MM.1S (cell line): ENCODE results near the gene PCNX1.

ENCODE experiments used
- DNase-seq: peaks from one replicate; pipeline ENCODE4 v3.0.0-alpha.2; 2015
- H2AFZ ChIP-seq: fragments of 300-600 bp; sonication (generic); 2 replicates; pipeline ENCODE4 v1.6.0; 2016; ENCODE audit warnings: antibody characterized with exemption, low read length
- H3F3A ChIP-seq: fragments of 300-600 bp; sonication (generic); 2 replicates; pipeline ENCODE4 v1.6.1; 2016; ENCODE audit warnings: mild to moderate bottlenecking, antibody characterized with exemption, low read length, moderate library complexity, mixed read lengths; ENCODE audit not compliant: insufficient read depth
- H3K27ac ChIP-seq: fragments of 300-600 bp; sonication (generic); 2 replicates; pipeline ENCODE4 v1.5.1; 2016; ENCODE audit warnings: mild to moderate bottlenecking, low read length
- H3K27me3 ChIP-seq: fragments of 300-600 bp; sonication (generic); replicated peaks from 2 replicates; pipeline ENCODE4 v1.6.0; 2016; ENCODE audit warnings: low read length; ENCODE audit not compliant: insufficient read depth
- H3K36me3 ChIP-seq: fragments of 300-600 bp; sonication (generic); replicated peaks from 2 replicates; pipeline ENCODE4 v1.6.1; 2016; ENCODE audit warnings: mild to moderate bottlenecking, low read length, mixed read lengths; ENCODE audit not compliant: insufficient read depth
- H3K4me1 ChIP-seq: fragments of 300-600 bp; sonication (generic); 2 replicates; pipeline ENCODE4 v1.6.1; 2016; ENCODE audit warnings: low read length, mixed read lengths
- H3K4me2 ChIP-seq: fragments of 300-600 bp; sonication (generic); 2 replicates; pipeline ENCODE4 v1.6.0; 2016; ENCODE audit warnings: low read depth, low read length
- H3K4me3 ChIP-seq: fragments of 300-600 bp; sonication (generic); 2 replicates; pipeline ENCODE4 v1.5.1; 2016; ENCODE audit warnings: low read length, mixed read lengths
- H3K79me2 ChIP-seq: fragments of 300-600 bp; sonication (generic); 2 replicates; pipeline ENCODE4 v1.6.1; 2016; ENCODE audit warnings: mixed run types, low read length, mixed read lengths
- H3K9ac ChIP-seq: fragments of 300-600 bp; sonication (generic); 2 replicates; pipeline ENCODE4 v1.6.1; 2016; ENCODE audit warnings: low read length, mixed read lengths
- H3K9me2 ChIP-seq: fragments of 300-600 bp; sonication (generic); replicated peaks from 2 replicates; pipeline ENCODE4 v1.6.1; 2016; ENCODE audit warnings: mild to moderate bottlenecking, low read length, mixed read lengths; ENCODE audit not compliant: insufficient read depth
- H3K9me3 ChIP-seq: fragments of 300-600 bp; sonication (generic); replicated peaks from 2 replicates; pipeline ENCODE4 v1.6.1; 2016; ENCODE audit warnings: mild to moderate bottlenecking, low read length, mixed read lengths; ENCODE audit not compliant: insufficient read depth
- H4K20me1 ChIP-seq: fragments of 300-600 bp; sonication (generic); 2 replicates; pipeline ENCODE4 v1.6.1; 2016; ENCODE audit warnings: mild to moderate bottlenecking, low read length, moderate library complexity, mixed read lengths; ENCODE audit not compliant: insufficient read depth
- CTCF ChIP-seq: fragments of 300-600 bp; sonication (generic); IDR thresholded peaks from 2 replicates; pipeline ENCODE4 v1.5.1; 2016; ENCODE audit warnings: antibody characterized with exemption, low read length, mixed read lengths
- EZH2 ChIP-seq: fragments of 300-600 bp; sonication (generic); optimal IDR thresholded peaks from 2 replicates; pipeline ENCODE3; 2017; ENCODE audit warnings: low read depth, mild to moderate bottlenecking, antibody characterized with exemption, low read length, mixed read lengths
- EZH2phosphoT487 ChIP-seq: fragments of 300-600 bp; sonication (generic); IDR thresholded peaks from 2 replicates; pipeline ENCODE4 v1.6.1; 2018; ENCODE audit warnings: antibody characterized with exemption, low read length

PCNX1 gene

GRCh38 chr14:71001742-71002141 is 94.5 kb downstream of the PCNX1 start:
- Histone ChIP-seq H3K79me2 (no peaks in the 10 kb centered on the region), H3K27ac (no peak overlapping the region)
- TF ChIP-seq EZH2 (no peak), EZH2phosphoT487 (no peak), CTCF (no peak)

GRCh38 chr14:71003156-71003555 is 95.9 kb downstream of the PCNX1 start:
- no peaks in the 10 kb centered on the region for H4K20me1 ChIP-seq
- no peaks in the 10 kb centered on the region for H3F3A ChIP-seq
- no peaks in the 10 kb centered on the region for H3K9me2 ChIP-seq
- H3K36me3 ChIP-seq, result no peaks in the 10 kb centered on the region
- no peak overlapping the region for H2AFZ ChIP-seq
- no peaks in the 10 kb centered on the region for H3K9me3 ChIP-seq
- TF ChIP-seq CTCF (no peak), EZH2phosphoT487 (no peak), EZH2 (no peak)
- H3K27ac ChIP-seq, result no peak overlapping the region
- no peaks in the 10 kb centered on the region for H3K79me2 ChIP-seq
- no peaks in the 10 kb centered on the region for H3K27me3 ChIP-seq
- H3K9ac ChIP-seq, result no peak overlapping the region
- no peak for DNase-seq
- no peak overlapping the region for H3K4me2 ChIP-seq
- no peak overlapping the region for H3K4me3 ChIP-seq
- H3K4me1 ChIP-seq, result no peaks in the 10 kb centered on the region

More at GRCh38 chr14:71001742-71002141, 94.5 kb downstream of the PCNX1 start:
- Histone ChIP-seq H3K4me3 (no peak overlapping the region), H3K9ac (no peak overlapping the region), H3K4me1 (no peaks in the 10 kb centered on the region), H3K9me2 (no peaks in the 10 kb centered on the region), H3F3A (no peaks in the 10 kb centered on the region), H3K36me3 (no peaks in the 10 kb centered on the region), H3K27me3 (no peaks in the 10 kb centered on the region), H4K20me1 (no peaks in the 10 kb centered on the region), H2AFZ (no peak overlapping the region), H3K4me2 (no peak overlapping the region), H3K9me3 (no peaks in the 10 kb centered on the region)
- DNase-seq, result no peak

- Histone ChIP-seq H3K9ac (no peak overlapping the region), H3K4me1 (no peaks in the 10 kb centered on the region), H3F3A (no peaks in the 10 kb centered on the region), H3K4me2 (no peak overlapping the region), H3K79me2 (no peaks in the 10 kb centered on the region), H3K9me3 (no peaks in the 10 kb centered on the region), H2AFZ (no peak overlapping the region), H4K20me1 (no peaks in the 10 kb centered on the region), H3K36me3 (no peaks in the 10 kb centered on the region), H3K27ac (no peak overlapping the region), H3K4me3 (no peak overlapping the region), H3K9me2 (no peaks in the 10 kb centered on the region), H3K27me3 (no peaks in the 10 kb centered on the region)
- DNase-seq, result no peak
- TF ChIP-seq CTCF (no peak), EZH2 (no peak)
These were observed 97.2 kb downstream of the PCNX1 start for GRCh38 chr14:71004481-71004880.
